Measurements from ENCODE around the gene MAPK1IP1L.

MAPK1IP1L gene

GRCh38 chr14:55085060-55085660 lies 33.7 kb downstream of the MAPK1IP1L start:
- no peaks in the 10 kb centered on the region for H3K27me3 ChIP-seq (replicated peaks in 2 of 5; ENCODE audit: control insufficient read depth in 4 of 5, insufficient read depth in 5 of 5, low read length in 4 of 5)
- no peak overlapping the region for H3K27ac ChIP-seq (ENCODE audit: insufficient read depth in 1 of 2, low read depth in 1 of 2, low read length in 2 of 2, poor library complexity in 1 of 2, severe bottlenecking in 2 of 2)
- H3K4me3 ChIP-seq (ENCODE audit: control insufficient read depth in 1 of 7, extremely low read depth in 1 of 7, insufficient read depth in 4 of 7, low read depth in 2 of 7, low read length in 6 of 7) = no peak overlapping the region
- 80% methylated on average over 1 of the region's 4 CpGs for WGBS (ENCODE audit: insufficient coverage)
- H3K9me3 ChIP-seq (ENCODE audit: control extremely low read depth in 1 of 5, control insufficient read depth in 4 of 5, insufficient read depth in 2 of 5, low read depth in 1 of 5, low read length in 4 of 5) = no peaks in the 10 kb centered on the region
- H3K4me1 ChIP-seq (ENCODE audit: control extremely low read depth in 1 of 4, control insufficient read depth in 4 of 4, insufficient read depth in 4 of 4, low read length in 3 of 4) = no peaks in the 10 kb centered on the region
- CTCF ChIA-PET = interaction anchor here (1.0 to 8.3 kb wide), 3 partner anchors 8 to 78 kb away, joined by 3 to 75 read pairs (median 18); no protein-coding TSS in a partner anchor
- no peaks in the 10 kb centered on the region for H3K36me3 ChIP-seq (ENCODE audit: control insufficient read depth in 4 of 4, insufficient read depth in 4 of 4, low read length in 3 of 4)
- no peak for DNase-seq
- POLR2A ChIA-PET = interaction anchor here (0.6 kb wide), 1 partner anchor 76 kb away, joined by 3 read pairs; no protein-coding TSS in a partner anchor

GRCh38 chr14:55086938-55087337 lies 35.5 kb downstream of the MAPK1IP1L start:
- H3K36me3 ChIP-seq (ENCODE audit: control insufficient read depth in 4 of 4, insufficient read depth in 4 of 4, low read length in 3 of 4) = no peaks in the 10 kb centered on the region
- H3K9me3 ChIP-seq (ENCODE audit: control extremely low read depth in 1 of 5, control insufficient read depth in 4 of 5, insufficient read depth in 2 of 5, low read depth in 1 of 5, low read length in 4 of 5) = no peaks in the 10 kb centered on the region
- POLR2A ChIA-PET = no interaction called here
- H3K27me3 ChIP-seq (replicated peaks in 2 of 5; ENCODE audit: control insufficient read depth in 4 of 5, insufficient read depth in 5 of 5, low read length in 4 of 5) = no peaks in the 10 kb centered on the region
- no peak overlapping the region for H3K27ac ChIP-seq (ENCODE audit: insufficient read depth in 1 of 2, low read depth in 1 of 2, low read length in 2 of 2, poor library complexity in 1 of 2, severe bottlenecking in 2 of 2)
- 94% methylated on average over 9 of the region's 9 CpGs for WGBS (ENCODE audit: insufficient coverage)
- no peaks in the 10 kb centered on the region for H3K4me1 ChIP-seq (ENCODE audit: control extremely low read depth in 1 of 4, control insufficient read depth in 4 of 4, insufficient read depth in 4 of 4, low read length in 3 of 4)
- CTCF ChIA-PET = interaction anchor here (0.6 to 8.3 kb wide), 5 partner anchors 8 to 392 kb away, joined by 3 to 75 read pairs (median 3); no protein-coding TSS in a partner anchor
- no peak overlapping the region for H3K4me3 ChIP-seq (ENCODE audit: control insufficient read depth in 1 of 7, extremely low read depth in 1 of 7, insufficient read depth in 4 of 7, low read depth in 2 of 7, low read length in 6 of 7)
- no peak for DNase-seq

GRCh38 chr14:55088356-55088755 lies 36.9 kb downstream of the MAPK1IP1L start:
- H3K4me1 ChIP-seq (ENCODE audit: control extremely low read depth in 1 of 4, control insufficient read depth in 4 of 4, insufficient read depth in 4 of 4, low read length in 3 of 4) = no peaks in the 10 kb centered on the region
- no peak overlapping the region for H3K27ac ChIP-seq (ENCODE audit: insufficient read depth in 1 of 2, low read depth in 1 of 2, low read length in 2 of 2, poor library complexity in 1 of 2, severe bottlenecking in 2 of 2)
- ChIA-PET POLR2A (interaction anchor here (0.6 kb wide), 1 partner anchor 858 kb away, joined by 3 read pairs; no protein-coding TSS in a partner anchor), CTCF (interaction anchor here (1.0 to 8.3 kb wide), 4 partner anchors 10 to 70 kb away, joined by 4 to 75 read pairs (median 6); no protein-coding TSS in a partner anchor)
- DNase-seq = no peak
- H3K4me3 ChIP-seq (ENCODE audit: control insufficient read depth in 1 of 7, extremely low read depth in 1 of 7, insufficient read depth in 4 of 7, low read depth in 2 of 7, low read length in 6 of 7) = no peak overlapping the region
- H3K36me3 ChIP-seq (ENCODE audit: control insufficient read depth in 4 of 4, insufficient read depth in 4 of 4, low read length in 3 of 4) = no peaks in the 10 kb centered on the region
- no peaks in the 10 kb centered on the region for H3K9me3 ChIP-seq (ENCODE audit: control extremely low read depth in 1 of 5, control insufficient read depth in 4 of 5, insufficient read depth in 2 of 5, low read depth in 1 of 5, low read length in 4 of 5)
- no peaks in the 10 kb centered on the region for H3K27me3 ChIP-seq (replicated peaks in 2 of 5; ENCODE audit: control insufficient read depth in 4 of 5, insufficient read depth in 5 of 5, low read length in 4 of 5)

DNA sequence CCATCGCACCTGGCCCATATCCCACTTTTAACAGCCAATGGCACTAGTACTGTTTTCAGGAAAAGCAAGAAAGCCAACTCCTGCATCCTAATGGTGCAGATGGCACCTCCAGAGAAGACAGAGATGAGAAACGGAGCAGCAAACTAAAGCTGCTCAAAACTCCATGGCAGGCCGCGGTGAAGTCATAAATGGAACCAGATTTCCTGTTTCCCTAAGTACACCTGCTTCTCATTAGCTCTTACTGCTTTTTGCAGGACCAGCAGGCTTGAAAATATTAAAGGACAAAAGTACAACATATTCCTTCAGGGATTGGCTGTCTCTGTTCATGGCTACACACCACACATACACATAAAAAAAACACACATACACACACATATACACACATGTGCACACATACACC lies 40.9 kb downstream of the MAPK1IP1L start:
- no peaks in the 10 kb centered on the region for H3K27me3 ChIP-seq (replicated peaks in 2 of 5; ENCODE audit: control insufficient read depth in 4 of 5, insufficient read depth in 5 of 5, low read length in 4 of 5)

DNA sequence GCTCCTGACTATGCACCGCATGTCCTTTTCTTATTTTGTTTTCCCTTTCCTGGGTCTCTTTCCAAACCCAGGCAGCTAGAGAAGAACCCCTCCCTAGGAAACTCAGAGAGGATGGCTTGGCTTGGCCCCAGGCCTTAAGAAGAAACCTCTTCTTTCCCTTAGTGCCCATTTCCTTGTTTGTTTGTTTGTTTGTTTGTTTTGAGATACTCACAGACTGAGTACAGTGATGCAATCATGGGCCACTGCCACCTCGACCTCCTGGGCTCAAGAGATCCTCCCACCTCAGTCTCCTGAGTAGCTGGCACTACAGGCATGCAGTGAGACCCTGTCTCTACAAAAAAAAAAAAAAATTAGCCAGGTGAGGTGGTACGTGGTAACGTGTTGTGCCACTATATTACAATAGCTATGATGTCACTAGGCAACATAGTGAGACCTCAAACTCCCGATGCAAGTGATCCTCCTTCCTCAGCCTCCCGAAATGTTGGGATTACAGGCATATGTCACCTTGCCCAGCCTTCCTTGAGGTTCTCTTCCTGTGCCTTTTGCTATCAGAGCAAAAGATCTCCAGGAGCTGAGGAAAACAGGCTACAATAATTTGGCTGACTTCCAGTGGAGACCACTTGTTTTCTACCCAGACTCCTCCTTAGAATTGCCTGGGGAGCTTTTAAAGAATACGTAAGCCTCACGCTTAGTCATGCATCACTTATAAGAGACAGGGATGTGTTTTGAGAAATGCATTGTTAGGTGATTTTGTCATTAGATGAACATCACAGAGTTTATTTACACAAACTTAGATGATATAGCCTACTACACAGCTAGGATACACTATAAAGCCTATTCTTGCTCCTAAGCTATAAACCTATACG lies 43.1 kb downstream of the MAPK1IP1L start:
- no peak for DNase-seq
- ChIA-PET CTCF (interaction anchor here (0.7 to 4.0 kb wide), 9 partner anchors 8 to 369 kb away, joined by 3 to 40 read pairs (median 4); partner anchors contain the start of gene MAPK1IP1L), POLR2A (no interaction called here)
- no peaks in the 10 kb centered on the region for H3K9me3 ChIP-seq (ENCODE audit: control extremely low read depth in 1 of 5, control insufficient read depth in 4 of 5, insufficient read depth in 2 of 5, low read depth in 1 of 5, low read length in 4 of 5)
- H3K4me3 ChIP-seq (ENCODE audit: control insufficient read depth in 1 of 7, extremely low read depth in 1 of 7, insufficient read depth in 4 of 7, low read depth in 2 of 7, low read length in 6 of 7) = no peak overlapping the region
- no peaks in the 10 kb centered on the region for H3K36me3 ChIP-seq (ENCODE audit: control insufficient read depth in 4 of 4, insufficient read depth in 4 of 4, low read length in 3 of 4)
- no peaks in the 10 kb centered on the region for H3K27me3 ChIP-seq (replicated peaks in 2 of 5; ENCODE audit: control insufficient read depth in 4 of 5, insufficient read depth in 5 of 5, low read length in 4 of 5)
- no peak overlapping the region for H3K27ac ChIP-seq (ENCODE audit: insufficient read depth in 1 of 2, low read depth in 1 of 2, low read length in 2 of 2, poor library complexity in 1 of 2, severe bottlenecking in 2 of 2)
- peaks cover 0 to 7% (median 4%) of the 10 kb centered on the region in 4 experiments for H3K4me1 ChIP-seq (ENCODE audit: control extremely low read depth in 1 of 4, control insufficient read depth in 4 of 4, insufficient read depth in 4 of 4, low read length in 3 of 4)
- 96% methylated on average over 4 of the region's 9 CpGs for WGBS (ENCODE audit: insufficient coverage)

More for the DNA sequence above, 40.9 kb downstream of the MAPK1IP1L start:
- H3K4me1 ChIP-seq (ENCODE audit: control extremely low read depth in 1 of 4, control insufficient read depth in 4 of 4, insufficient read depth in 4 of 4, low read length in 3 of 4) = no peaks in the 10 kb centered on the region
- H3K36me3 ChIP-seq (ENCODE audit: control insufficient read depth in 4 of 4, insufficient read depth in 4 of 4, low read length in 3 of 4) = no peaks in the 10 kb centered on the region
- H3K4me3 ChIP-seq (ENCODE audit: control insufficient read depth in 1 of 7, extremely low read depth in 1 of 7, insufficient read depth in 4 of 7, low read depth in 2 of 7, low read length in 6 of 7) = no peak overlapping the region
- H3K9me3 ChIP-seq (ENCODE audit: control extremely low read depth in 1 of 5, control insufficient read depth in 4 of 5, insufficient read depth in 2 of 5, low read depth in 1 of 5, low read length in 4 of 5) = no peaks in the 10 kb centered on the region
- 92% methylated on average over 3 of the region's 4 CpGs for WGBS (ENCODE audit: insufficient coverage)
- ChIA-PET POLR2A (no interaction called here), CTCF (interaction anchor here (0.9 to 4.4 kb wide), 10 partner anchors 9 to 66 kb away, joined by 3 to 40 read pairs (median 4); partner anchors contain the start of gene MAPK1IP1L)
- no peak for DNase-seq
- H3K27ac ChIP-seq (ENCODE audit: insufficient read depth in 1 of 2, low read depth in 1 of 2, low read length in 2 of 2, poor library complexity in 1 of 2, severe bottlenecking in 2 of 2) = no peak overlapping the region

GRCh38 chr14:55097881-55098560 lies 46.6 kb downstream of the MAPK1IP1L start:
- Histone ChIP-seq H3K27ac (ENCODE audit: insufficient read depth in 1 of 2, low read depth in 1 of 2, low read length in 2 of 2, poor library complexity in 1 of 2, severe bottlenecking in 2 of 2) (no peak overlapping the region), H3K4me1 (ENCODE audit: control extremely low read depth in 1 of 4, control insufficient read depth in 4 of 4, insufficient read depth in 4 of 4, low read length in 3 of 4) (peaks cover 9 to 28% (median 18%) of the 10 kb centered on the region in 4 experiments)
- CTCF ChIA-PET = interaction anchor here (1.3 to 4.0 kb wide), 3 partner anchors 10 to 62 kb away, joined by 4 to 14 read pairs (median 4); no protein-coding TSS in a partner anchor

More at GRCh38 chr14:55097881-55098560, 46.6 kb downstream of the MAPK1IP1L start:
- DNase-seq = peak in 2 of 3 donors; percentile 50 to 55
- H3K27me3 ChIP-seq (replicated peaks in 2 of 5; ENCODE audit: control insufficient read depth in 4 of 5, insufficient read depth in 5 of 5, low read length in 4 of 5) = no peaks in the 10 kb centered on the region
- H3K4me3 ChIP-seq (ENCODE audit: control insufficient read depth in 1 of 7, extremely low read depth in 1 of 7, insufficient read depth in 4 of 7, low read depth in 2 of 7, low read length in 6 of 7) = no peak overlapping the region
- 66% methylated on average over 4 of the region's 5 CpGs for WGBS (ENCODE audit: insufficient coverage)
- POLR2A ChIA-PET = no interaction called here
- H3K36me3 ChIP-seq (ENCODE audit: control insufficient read depth in 4 of 4, insufficient read depth in 4 of 4, low read length in 3 of 4) = no peaks in the 10 kb centered on the region
- H3K9me3 ChIP-seq (ENCODE audit: control extremely low read depth in 1 of 5, control insufficient read depth in 4 of 5, insufficient read depth in 2 of 5, low read depth in 1 of 5, low read length in 4 of 5) = no peaks in the 10 kb centered on the region
